Measurements from ENCODE around the gene NCKAP5.

The NCKAP5 gene

DNA sequence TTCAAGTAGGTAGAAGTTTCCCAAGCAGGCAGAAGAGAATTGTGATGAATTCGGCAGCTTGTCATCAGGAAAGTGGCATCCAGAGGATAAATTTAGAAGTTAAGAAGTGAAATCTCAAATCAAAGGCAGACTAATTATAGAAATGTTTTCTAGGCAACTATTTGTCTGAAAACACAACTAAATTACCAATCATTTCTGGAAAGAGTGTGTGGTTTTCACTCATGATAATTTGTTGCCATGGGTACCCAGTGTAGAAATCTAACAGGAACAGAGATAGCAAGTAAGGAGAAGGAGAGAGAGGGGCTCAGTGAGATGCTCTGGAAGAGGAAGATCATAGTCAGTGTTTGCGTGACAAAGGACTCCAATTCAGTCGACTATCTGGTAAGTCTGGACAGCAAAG is 208.1 kb downstream of the NCKAP5 start:
- Histone ChIP-seq H3K4me1 (ENCODE audit: control insufficient read depth, low read depth, low read length) (peaks cover 2% of the 10 kb centered on the region), H3K56ac (ENCODE audit: low read length) (no peak overlapping the region), H2BK15ac (replicated peaks; ENCODE audit: low read depth) (no peak overlapping the region), H3K79me1 (ENCODE audit: low read length) (no peaks in the 10 kb centered on the region), H3K4ac (ENCODE audit: low read depth, low read length) (no peak overlapping the region), H3K36me3 (ENCODE audit: control insufficient read depth, insufficient read depth, low read length) (no peaks in the 10 kb centered on the region), H3K79me2 (ENCODE audit: control insufficient read depth, insufficient read depth, low read length) (no peaks in the 10 kb centered on the region), H3K27ac (ENCODE audit: low read depth, low read length) (no peak overlapping the region), H3K23ac (ENCODE audit: low read length) (no peak overlapping the region), H3K27me3 (ENCODE audit: insufficient read depth, low read length, poor library complexity) (no peaks in the 10 kb centered on the region), H4K5ac (ENCODE audit: low read length) (no peak overlapping the region), H2BK120ac (ENCODE audit: low read depth, low read length) (no peak overlapping the region), H2AK5ac (ENCODE audit: low read length) (no peak overlapping the region), H3K4me3 (ENCODE audit: low read length) (no peak overlapping the region), H4K8ac (ENCODE audit: low read depth, low read length) (no peak overlapping the region), H3K4me2 (ENCODE audit: low read length) (no peak overlapping the region), H3K18ac (ENCODE audit: low read length) (no peak overlapping the region), H2BK5ac (ENCODE audit: low read length) (no peak overlapping the region), H3K9ac (ENCODE audit: low read length) (no peak overlapping the region)
- no peak for DNase-seq
- no CpG with 5 or more reads among the region's 3 CpGs for WGBS (ENCODE audit: extremely low coverage, insufficient coverage, low lambda C conversion rate)

DNA sequence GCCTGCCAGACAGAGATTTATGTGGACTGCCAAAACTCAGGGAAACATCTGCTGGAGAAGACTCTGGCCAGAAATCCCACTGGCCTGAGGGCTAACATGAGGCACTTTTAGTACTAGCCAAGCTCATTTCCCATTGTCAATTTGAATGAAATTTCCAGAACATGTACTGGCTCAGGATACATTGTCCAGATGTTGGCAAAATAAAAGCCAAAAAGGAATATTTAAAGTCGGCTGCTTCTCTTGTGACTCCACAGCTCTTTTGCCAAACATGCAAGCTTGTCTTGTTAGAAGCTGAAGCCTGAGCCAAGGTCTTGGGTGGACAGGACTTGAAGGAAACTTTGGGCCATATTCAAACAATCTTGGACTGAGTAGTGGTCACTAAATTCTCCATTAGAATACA is 215.5 kb downstream of the NCKAP5 start:
- DNase-seq, result no peak
- H3K27me3 ChIP-seq (ENCODE audit: insufficient read depth, low read length, poor library complexity), result no peaks in the 10 kb centered on the region
- H2BK5ac ChIP-seq (ENCODE audit: low read length), result no peak overlapping the region
- peaks cover 2% of the 10 kb centered on the region for H3K4me1 ChIP-seq (ENCODE audit: control insufficient read depth, low read depth, low read length)
- no peaks in the 10 kb centered on the region for H3K79me2 ChIP-seq (ENCODE audit: control insufficient read depth, insufficient read depth, low read length)
- no CpG with 5 or more reads among the region's 1 CpG for WGBS (ENCODE audit: extremely low coverage, insufficient coverage, low lambda C conversion rate)
- H3K4me3 ChIP-seq (ENCODE audit: low read length), result no peak overlapping the region
- H2BK15ac ChIP-seq (replicated peaks; ENCODE audit: low read depth), result no peak overlapping the region
- H3K27ac ChIP-seq (ENCODE audit: low read depth, low read length), result no peak overlapping the region
- H3K9ac ChIP-seq (ENCODE audit: low read length), result no peak overlapping the region
- H3K79me1 ChIP-seq (ENCODE audit: low read length), result no peaks in the 10 kb centered on the region
- no peak overlapping the region for H2BK120ac ChIP-seq (ENCODE audit: low read depth, low read length)
- no peak overlapping the region for H2AK5ac ChIP-seq (ENCODE audit: low read length)
- H3K4me2 ChIP-seq (ENCODE audit: low read length), result no peak overlapping the region
- no peak overlapping the region for H4K8ac ChIP-seq (ENCODE audit: low read depth, low read length)
- H3K23ac ChIP-seq (ENCODE audit: low read length), result no peak overlapping the region
- no peak overlapping the region for H3K18ac ChIP-seq (ENCODE audit: low read length)
- H4K5ac ChIP-seq (ENCODE audit: low read length), result no peak overlapping the region
- no peak overlapping the region for H3K4ac ChIP-seq (ENCODE audit: low read depth, low read length)
- H3K56ac ChIP-seq (ENCODE audit: low read length), result no peak overlapping the region
- no peaks in the 10 kb centered on the region for H3K36me3 ChIP-seq (ENCODE audit: control insufficient read depth, insufficient read depth, low read length)

DNA sequence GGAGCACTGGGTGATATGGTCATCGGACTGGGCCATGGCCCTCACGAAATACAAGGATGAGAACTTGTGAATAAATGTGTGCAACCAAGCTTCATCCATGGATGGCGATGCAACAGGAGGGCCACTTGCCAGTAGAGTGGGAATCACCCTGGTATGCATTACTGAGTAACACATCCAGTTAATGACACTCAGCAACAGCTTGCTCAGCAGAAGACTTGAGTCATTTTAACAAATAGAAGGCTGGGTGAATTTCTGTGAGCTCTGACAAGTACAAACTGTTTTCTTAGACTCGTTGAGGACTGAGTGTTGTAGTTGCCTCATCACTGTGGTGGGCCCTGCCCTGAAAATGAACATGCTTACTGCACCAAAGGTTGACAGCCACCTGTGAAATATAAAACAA is 221.6 kb downstream of the NCKAP5 start:
- no CpG with 5 or more reads among the region's 4 CpGs for WGBS (ENCODE audit: extremely low coverage, insufficient coverage, low lambda C conversion rate)
- Histone ChIP-seq H3K9ac (ENCODE audit: low read length) (no peak overlapping the region), H2AK5ac (ENCODE audit: low read length) (no peak overlapping the region), H3K4me3 (ENCODE audit: low read length) (no peak overlapping the region), H3K4ac (ENCODE audit: low read depth, low read length) (no peak overlapping the region), H3K36me3 (ENCODE audit: control insufficient read depth, insufficient read depth, low read length) (no peaks in the 10 kb centered on the region), H2BK5ac (ENCODE audit: low read length) (no peak overlapping the region), H4K5ac (ENCODE audit: low read length) (no peak overlapping the region), H3K27me3 (ENCODE audit: insufficient read depth, low read length, poor library complexity) (no peaks in the 10 kb centered on the region), H3K27ac (ENCODE audit: low read depth, low read length) (no peak overlapping the region), H2BK15ac (replicated peaks; ENCODE audit: low read depth) (no peak overlapping the region), H3K18ac (ENCODE audit: low read length) (no peak overlapping the region), H4K8ac (ENCODE audit: low read depth, low read length) (no peak overlapping the region), H3K56ac (ENCODE audit: low read length) (no peak overlapping the region), H3K4me2 (ENCODE audit: low read length) (no peak overlapping the region), H3K79me1 (ENCODE audit: low read length) (no peaks in the 10 kb centered on the region), H2BK120ac (ENCODE audit: low read depth, low read length) (no peak overlapping the region), H3K23ac (ENCODE audit: low read length) (no peak overlapping the region), H3K4me1 (ENCODE audit: control insufficient read depth, low read depth, low read length) (no peaks in the 10 kb centered on the region), H3K79me2 (ENCODE audit: control insufficient read depth, insufficient read depth, low read length) (no peaks in the 10 kb centered on the region)
- no peak for DNase-seq

DNA sequence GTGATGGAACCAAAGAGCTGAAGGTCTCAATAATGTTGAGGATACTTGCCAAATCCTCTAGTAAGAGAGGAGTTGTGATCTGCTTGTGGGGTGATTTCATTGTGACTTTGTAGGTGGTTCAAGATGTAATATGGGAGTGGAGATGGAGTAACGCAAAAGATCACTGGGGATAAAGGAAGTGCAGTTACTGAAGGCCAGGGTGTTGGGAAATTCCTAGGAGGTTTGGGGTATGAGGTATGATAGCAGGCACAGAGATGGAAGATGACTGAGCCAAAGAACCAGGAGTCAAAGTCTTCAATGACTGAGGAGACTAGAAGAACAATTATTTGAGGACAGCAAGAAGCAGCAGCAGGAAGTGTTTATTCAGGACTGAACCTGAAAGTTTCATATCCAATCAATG is 222.6 kb downstream of the NCKAP5 start:
- no peaks in the 10 kb centered on the region for H3K36me3 ChIP-seq (ENCODE audit: control insufficient read depth, insufficient read depth, low read length)

DNA sequence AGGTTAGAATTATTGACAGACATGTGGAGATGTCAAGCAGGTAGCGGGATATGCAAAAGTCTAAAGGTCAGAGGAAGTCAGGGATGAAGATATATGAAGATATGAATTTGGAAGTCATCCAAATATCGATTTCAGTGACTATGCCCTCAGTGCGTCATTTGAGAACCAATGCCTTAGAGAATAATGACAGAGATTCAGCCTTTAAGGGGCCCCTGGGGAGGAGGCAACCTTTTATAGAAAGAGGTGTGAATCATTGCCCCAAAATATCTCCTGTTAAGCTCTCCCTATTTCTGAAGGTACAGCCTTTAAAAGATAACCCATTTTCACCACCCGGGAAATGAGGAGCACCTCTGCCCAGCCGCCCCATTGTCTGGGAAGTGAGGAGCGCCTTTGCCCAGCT is 223.4 kb downstream of the NCKAP5 start:
- no peak overlapping the region for H3K27ac ChIP-seq (ENCODE audit: low read depth, low read length)
- no peaks in the 10 kb centered on the region for H3K79me1 ChIP-seq (ENCODE audit: low read length)
- no peak overlapping the region for H3K4me3 ChIP-seq (ENCODE audit: low read length)
- H3K9ac ChIP-seq (ENCODE audit: low read length), result no peak overlapping the region
- H3K23ac ChIP-seq (ENCODE audit: low read length), result no peak overlapping the region
- no peak overlapping the region for H2AK5ac ChIP-seq (ENCODE audit: low read length)
- no CpG with 5 or more reads among the region's 6 CpGs for WGBS (ENCODE audit: extremely low coverage, insufficient coverage, low lambda C conversion rate)
- H3K56ac ChIP-seq (ENCODE audit: low read length), result no peak overlapping the region
- H3K4ac ChIP-seq (ENCODE audit: low read depth, low read length), result no peak overlapping the region
- no peak overlapping the region for H3K4me2 ChIP-seq (ENCODE audit: low read length)
- H2BK15ac ChIP-seq (replicated peaks; ENCODE audit: low read depth), result no peak overlapping the region
- H3K18ac ChIP-seq (ENCODE audit: low read length), result no peak overlapping the region
- H2BK5ac ChIP-seq (ENCODE audit: low read length), result no peak overlapping the region
- no peaks in the 10 kb centered on the region for H3K27me3 ChIP-seq (ENCODE audit: insufficient read depth, low read length, poor library complexity)
- H3K79me2 ChIP-seq (ENCODE audit: control insufficient read depth, insufficient read depth, low read length), result no peaks in the 10 kb centered on the region
- no peak overlapping the region for H4K8ac ChIP-seq (ENCODE audit: low read depth, low read length)
- H2BK120ac ChIP-seq (ENCODE audit: low read depth, low read length), result no peak overlapping the region
- no peaks in the 10 kb centered on the region for H3K4me1 ChIP-seq (ENCODE audit: control insufficient read depth, low read depth, low read length)
- no peak overlapping the region for H4K5ac ChIP-seq (ENCODE audit: low read length)
- H3K36me3 ChIP-seq (ENCODE audit: control insufficient read depth, insufficient read depth, low read length), result no peaks in the 10 kb centered on the region
- no peak for DNase-seq

More for the DNA sequence above, 222.6 kb downstream of the NCKAP5 start:
- Histone ChIP-seq H3K23ac (ENCODE audit: low read length) (no peak overlapping the region), H3K27me3 (ENCODE audit: insufficient read depth, low read length, poor library complexity) (no peaks in the 10 kb centered on the region), H4K8ac (ENCODE audit: low read depth, low read length) (no peak overlapping the region), H3K79me2 (ENCODE audit: control insufficient read depth, insufficient read depth, low read length) (no peaks in the 10 kb centered on the region), H3K4me1 (ENCODE audit: control insufficient read depth, low read depth, low read length) (no peaks in the 10 kb centered on the region), H3K18ac (ENCODE audit: low read length) (no peak overlapping the region), H3K4me3 (ENCODE audit: low read length) (no peak overlapping the region), H2BK5ac (ENCODE audit: low read length) (no peak overlapping the region), H2BK15ac (replicated peaks; ENCODE audit: low read depth) (no peak overlapping the region), H3K9ac (ENCODE audit: low read length) (no peak overlapping the region), H4K5ac (ENCODE audit: low read length) (no peak overlapping the region), H3K79me1 (ENCODE audit: low read length) (no peaks in the 10 kb centered on the region), H3K27ac (ENCODE audit: low read depth, low read length) (no peak overlapping the region), H3K4me2 (ENCODE audit: low read length) (no peak overlapping the region), H2BK120ac (ENCODE audit: low read depth, low read length) (no peak overlapping the region), H3K4ac (ENCODE audit: low read depth, low read length) (no peak overlapping the region), H3K56ac (ENCODE audit: low read length) (no peak overlapping the region), H2AK5ac (ENCODE audit: low read length) (no peak overlapping the region)
- peak; percentile 28 for DNase-seq
- WGBS (ENCODE audit: extremely low coverage, insufficient coverage, low lambda C conversion rate), result no CpG with 5 or more reads among the region's 1 CpG

DNA sequence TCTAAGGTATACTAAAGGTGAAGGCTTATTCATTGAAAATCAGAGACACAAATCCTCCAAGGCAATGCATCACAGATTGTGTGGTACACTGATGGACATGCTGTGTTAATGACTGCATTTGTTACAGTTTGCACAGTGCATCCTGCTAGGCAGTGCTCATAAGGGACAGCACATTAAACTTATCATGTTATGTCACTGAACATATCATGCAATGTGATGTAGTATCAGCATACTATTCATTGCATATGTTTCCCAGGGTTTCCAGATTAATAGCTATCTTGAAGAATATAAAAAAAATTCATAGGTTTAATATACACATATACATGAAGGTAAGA is 225.3 kb downstream of the NCKAP5 start:
- Histone ChIP-seq H3K18ac (ENCODE audit: low read length) (no peak overlapping the region), H3K23ac (ENCODE audit: low read length) (no peak overlapping the region), H3K4ac (ENCODE audit: low read depth, low read length) (no peak overlapping the region), H2BK120ac (ENCODE audit: low read depth, low read length) (no peak overlapping the region), H3K4me2 (ENCODE audit: low read length) (no peak overlapping the region), H2BK5ac (ENCODE audit: low read length) (no peak overlapping the region), H3K9ac (ENCODE audit: low read length) (no peak overlapping the region), H3K4me3 (ENCODE audit: low read length) (no peak overlapping the region), H3K27ac (ENCODE audit: low read depth, low read length) (no peak overlapping the region), H3K4me1 (ENCODE audit: control insufficient read depth, low read depth, low read length) (no peaks in the 10 kb centered on the region), H3K36me3 (ENCODE audit: control insufficient read depth, insufficient read depth, low read length) (no peaks in the 10 kb centered on the region), H3K27me3 (ENCODE audit: insufficient read depth, low read length, poor library complexity) (no peaks in the 10 kb centered on the region), H4K8ac (ENCODE audit: low read depth, low read length) (no peak overlapping the region), H3K79me1 (ENCODE audit: low read length) (no peaks in the 10 kb centered on the region), H4K5ac (ENCODE audit: low read length) (no peak overlapping the region), H3K79me2 (ENCODE audit: control insufficient read depth, insufficient read depth, low read length) (no peaks in the 10 kb centered on the region), H3K56ac (ENCODE audit: low read length) (no peak overlapping the region), H2BK15ac (replicated peaks; ENCODE audit: low read depth) (no peak overlapping the region), H2AK5ac (ENCODE audit: low read length) (no peak overlapping the region)
- no peak for DNase-seq
